Measurements from ENCODE around the gene TANGO6.
"Not testable (repeated sequence)": the region's sequence is repeated elsewhere in the genome, so short reads cannot be mapped to it uniquely, and the experiment has no call there.

TANGO6 gene

DNA sequence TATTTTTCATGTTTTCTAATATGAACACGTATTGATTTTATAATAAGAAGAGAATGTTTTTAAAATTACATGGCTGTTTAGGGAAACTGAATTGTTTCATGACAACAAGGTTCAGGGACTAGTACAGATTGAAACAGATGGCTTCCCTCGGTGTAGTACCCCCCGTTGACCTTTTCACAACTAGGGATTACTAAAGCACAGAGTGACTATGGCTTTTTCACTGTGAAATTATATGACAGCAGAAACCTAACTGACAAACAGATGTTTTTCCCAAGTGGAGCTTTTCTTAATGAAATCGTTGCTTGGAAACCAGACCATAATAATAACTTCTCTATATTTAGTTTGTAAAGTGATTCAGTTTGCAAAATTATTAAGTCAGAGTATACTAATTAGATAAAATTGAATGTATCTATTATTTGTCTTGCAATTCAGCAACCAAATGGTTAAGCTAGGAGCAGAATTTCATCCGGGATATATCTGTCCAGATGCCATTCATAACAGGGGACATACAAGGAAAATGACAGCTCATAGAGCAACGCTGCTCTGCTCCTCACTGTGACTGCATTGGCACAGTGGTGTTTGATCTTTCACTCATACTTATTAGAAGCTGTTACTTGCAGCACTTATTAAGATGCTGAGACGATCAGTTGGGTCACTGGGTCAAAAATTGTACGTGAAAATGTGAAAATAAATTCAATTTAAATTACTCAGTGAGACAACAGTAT, 111.7 kb downstream of the TANGO6 start:
- no peak for DNase-seq
- intact Hi-C loops (cut with DNase I): no loop called here

DNA sequence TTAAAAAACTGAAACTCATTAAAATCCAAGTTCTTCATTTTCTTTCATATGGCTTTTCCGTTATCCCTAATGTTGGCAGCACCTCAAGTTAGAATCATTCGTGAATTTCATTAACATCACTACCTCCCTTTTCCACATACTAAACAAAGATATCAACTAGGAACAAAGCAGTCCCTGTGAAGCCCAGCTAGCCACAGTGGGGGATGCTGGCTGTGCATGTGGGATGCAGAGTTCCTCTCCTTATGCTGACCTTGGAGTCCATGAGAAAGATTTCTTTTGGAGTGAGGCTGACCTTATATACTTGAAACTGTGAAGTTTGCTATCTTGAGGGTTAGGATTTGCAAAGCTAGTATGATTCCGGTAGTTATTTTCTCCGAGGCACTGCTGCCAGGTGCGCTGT, 117.6 kb downstream of the TANGO6 start:
- DNase-seq: no peak
- intact Hi-C loops (cut with DNase I): no loop called here

DNA sequence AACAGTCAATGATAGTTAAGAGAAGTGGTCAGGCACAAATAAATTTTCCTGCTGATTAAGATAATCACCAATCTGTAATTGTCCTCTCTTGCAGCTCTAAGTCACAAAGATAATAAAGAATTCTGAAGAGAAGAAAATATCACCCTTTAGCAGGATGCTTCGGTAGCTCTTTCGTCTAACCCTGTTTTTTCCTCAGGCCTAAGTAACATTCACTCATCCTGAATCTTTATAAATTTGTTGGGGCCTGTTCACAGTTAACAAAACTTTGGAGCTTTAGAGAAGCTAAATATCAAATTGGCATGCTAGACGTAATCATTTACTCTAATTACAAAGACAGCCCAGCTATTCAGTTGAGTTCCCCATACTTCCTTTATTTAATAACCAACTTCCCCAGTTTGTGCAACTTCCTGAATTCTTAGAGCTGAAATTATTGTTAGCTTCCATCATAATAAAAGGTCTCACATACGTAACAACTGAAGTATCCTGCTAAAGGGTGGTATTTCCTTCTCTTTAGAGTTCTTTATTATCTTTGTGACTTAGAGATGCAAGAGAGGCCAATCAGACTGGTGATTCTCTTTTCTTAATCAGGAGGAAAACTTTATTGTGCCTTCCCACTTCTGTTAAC, 118.6 kb downstream of the TANGO6 start:
- intact Hi-C loops (cut with DNase I): no loop called here
- no peak for DNase-seq

DNA sequence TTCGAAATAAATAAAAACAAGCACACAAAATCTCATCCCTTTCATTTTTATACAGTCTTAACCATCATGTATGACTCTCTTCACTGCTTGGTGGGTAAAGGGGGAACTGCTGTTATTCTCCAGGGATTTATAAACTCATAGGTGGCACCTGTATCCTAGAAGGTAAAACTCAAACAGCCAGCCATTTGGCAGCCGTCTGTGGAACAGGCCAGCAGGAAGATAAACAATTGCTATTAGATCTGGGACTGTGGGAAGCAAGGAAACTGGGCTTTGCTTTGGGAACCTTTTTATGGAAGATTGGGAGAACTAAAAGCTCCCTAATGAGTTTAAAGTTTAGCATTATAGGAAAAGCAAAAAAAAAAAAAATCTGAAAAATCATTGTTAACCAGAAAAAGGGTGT, 126.0 kb downstream of the TANGO6 start:
- intact Hi-C loops (cut with DNase I): no loop called here
- DNase-seq: no peak

DNA sequence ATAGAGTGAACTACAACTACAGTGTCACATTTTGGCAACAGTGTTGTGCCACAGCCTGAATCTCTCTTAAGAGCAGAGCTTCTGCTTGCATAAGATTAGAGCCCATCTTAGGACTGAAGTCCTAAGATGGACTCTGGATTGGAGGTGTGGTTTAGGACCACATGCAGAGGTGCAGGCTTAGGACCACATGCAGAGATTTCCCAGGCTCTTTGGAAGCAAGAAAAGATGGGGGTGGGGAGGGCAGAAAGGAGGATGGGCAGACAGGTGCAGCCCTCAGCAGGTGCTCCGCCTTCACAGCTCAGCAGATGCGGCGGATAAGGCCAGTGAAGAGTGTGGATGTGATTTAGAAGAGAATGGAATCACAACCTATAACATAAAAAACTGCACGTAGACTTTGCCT, 128.7 kb downstream of the TANGO6 start:
- no peak for DNase-seq
- intact Hi-C loops (cut with DNase I): no loop called here

DNA sequence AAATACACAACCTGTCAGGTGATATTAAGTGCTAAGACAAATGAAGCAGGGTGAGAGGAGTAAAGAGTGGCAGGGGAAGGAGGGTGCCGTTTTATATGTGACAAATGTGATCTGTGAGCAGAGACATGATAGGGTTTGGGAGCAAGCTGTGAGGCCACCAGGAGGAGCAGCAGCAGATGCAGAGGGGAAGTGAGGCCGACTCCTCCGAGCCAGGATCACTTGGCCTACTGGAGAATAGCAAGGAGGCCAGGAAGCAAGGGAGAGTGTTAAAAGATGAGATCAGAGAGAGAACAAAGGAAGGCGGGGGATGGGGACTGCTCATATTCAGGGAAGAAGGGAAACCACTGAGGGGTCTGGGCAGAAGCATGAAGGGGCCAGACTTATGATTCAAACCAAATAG, 129.4 kb downstream of the TANGO6 start:
- intact Hi-C loops (cut with DNase I): no loop called here
- DNase-seq: no peak

DNA sequence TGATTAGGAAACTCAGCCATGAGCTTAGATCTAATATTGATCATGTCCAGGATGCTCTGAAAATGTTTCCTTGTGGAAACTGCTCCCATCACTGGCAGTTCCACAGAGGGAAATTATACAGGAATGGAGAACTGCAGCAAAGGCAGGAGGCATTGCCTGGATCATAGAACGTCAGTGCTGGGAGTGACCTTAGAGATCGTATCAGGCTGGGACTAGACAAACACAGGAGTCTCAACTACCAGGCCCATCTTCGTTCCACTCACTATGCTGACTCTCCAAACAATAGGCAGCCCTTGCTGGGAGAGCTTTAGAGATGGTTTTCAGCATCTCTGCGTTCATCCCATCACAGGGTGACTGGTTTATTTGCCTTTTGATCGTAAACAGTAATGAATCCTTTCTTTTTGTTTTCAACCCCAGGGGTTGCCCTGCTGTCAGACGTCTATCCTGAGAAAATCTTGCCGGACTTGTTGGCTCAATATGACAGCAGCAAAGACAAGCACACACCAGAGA, 130.3 kb downstream of the TANGO6 start:
- intact Hi-C loops (cut with DNase I): no loop called here
- no peak for DNase-seq

DNA sequence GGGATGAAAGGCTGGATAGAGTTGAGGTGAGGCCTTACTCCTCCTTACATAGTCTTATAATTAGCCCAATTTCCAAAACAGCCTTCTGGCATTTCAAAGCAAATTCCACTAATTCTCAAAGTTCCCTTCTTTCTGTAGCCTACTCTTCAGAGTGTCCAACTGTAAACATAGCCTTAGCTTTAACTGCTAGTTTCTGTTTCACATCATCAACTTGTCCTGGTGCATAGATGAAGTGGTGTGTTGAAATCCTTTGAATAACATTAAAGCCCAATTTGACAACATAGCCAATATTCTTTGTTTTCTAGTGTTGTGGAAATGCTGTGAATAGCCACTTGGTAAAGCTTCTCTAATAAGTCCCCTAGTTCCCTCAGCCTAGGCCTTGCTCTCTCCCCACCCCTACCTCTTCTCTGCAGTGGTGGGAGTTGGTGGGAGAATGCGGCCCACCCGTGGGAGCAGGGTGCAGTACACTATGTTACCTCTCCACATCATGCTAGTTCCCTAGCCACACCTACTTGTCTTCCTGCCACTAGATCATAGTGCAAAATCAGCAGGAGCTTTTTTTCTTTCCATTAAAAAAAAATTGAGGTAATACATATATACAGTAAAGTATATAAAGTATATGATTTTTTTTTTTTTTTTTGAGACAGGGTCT, 135.1 kb downstream of the TANGO6 start:
- intact Hi-C loops (cut with DNase I): no loop called here
- DNase-seq: no peak

DNA sequence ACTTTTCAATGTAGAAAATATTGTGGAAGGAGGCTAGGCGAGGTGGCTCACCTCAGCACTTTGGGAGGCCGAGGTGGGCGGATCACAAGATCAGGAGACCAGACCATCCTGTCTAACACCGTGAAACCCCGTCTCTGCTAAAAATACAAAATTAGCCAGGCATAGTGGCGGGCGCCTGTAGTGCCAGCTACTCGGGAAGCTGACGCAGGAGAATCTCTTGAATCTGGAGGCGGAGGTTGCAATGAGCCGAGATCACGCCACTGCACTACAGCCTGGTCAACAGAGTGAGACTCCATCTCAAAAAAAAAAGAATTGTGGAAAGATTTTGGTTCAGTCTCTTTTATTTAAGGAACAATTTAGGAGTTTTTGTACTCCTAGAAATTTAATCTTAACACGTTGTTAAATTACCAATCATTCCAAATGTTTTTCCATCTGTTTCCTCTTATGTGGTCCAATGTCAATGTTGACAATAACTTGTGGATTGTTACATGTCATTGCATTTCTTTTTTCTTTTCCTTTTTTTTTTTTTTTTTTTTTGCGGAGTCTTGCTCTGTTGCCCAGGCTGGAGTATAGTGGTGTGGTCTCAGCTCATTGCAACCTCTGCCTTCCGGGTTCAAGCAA, 137.5 kb downstream of the TANGO6 start:
- intact Hi-C loops (cut with DNase I): no loop called here
- no peak for DNase-seq

DNA sequence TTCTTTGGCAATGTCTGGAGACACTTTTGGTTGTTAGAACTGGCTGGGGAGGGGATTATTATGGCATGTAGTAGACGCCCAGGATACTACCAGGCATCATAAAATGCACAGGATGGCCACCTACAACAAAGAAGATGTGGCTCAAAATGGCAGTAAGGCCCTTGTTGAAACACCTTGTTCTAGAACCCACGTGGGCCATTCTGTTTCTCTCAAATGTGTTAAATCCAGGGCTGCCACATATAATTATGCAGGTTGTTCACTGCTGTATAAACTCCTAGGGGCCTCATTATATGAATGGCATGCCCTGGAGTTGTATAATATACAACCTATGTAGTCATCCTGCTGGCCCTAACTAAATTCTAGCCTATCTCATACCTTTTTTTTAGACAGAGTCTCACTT, 138.6 kb downstream of the TANGO6 start:
- DNase-seq: no peak
- intact Hi-C loops (cut with DNase I): no loop called here

DNA sequence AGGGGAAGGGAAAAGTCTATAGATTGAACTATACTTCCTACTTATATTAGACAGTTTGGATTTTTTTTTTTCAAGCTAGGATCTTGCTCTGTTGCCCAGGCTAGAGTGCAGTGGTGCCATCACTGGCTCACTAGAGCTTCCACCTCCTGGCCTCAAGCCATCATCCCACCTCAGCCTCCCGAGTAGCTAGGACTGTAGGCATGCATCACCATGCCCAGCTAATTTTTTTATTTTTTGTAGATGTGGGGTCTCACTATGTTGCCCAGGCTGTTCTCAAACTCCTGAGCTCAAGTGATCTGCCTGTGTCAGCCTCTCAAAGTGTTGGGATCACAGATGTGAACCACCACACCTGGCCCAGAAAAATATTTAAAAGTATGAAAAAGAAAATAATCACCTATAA, 141.1 kb downstream of the TANGO6 start:
- intact Hi-C loops (cut with DNase I): no loop called here
- DNase-seq: no peak

DNA sequence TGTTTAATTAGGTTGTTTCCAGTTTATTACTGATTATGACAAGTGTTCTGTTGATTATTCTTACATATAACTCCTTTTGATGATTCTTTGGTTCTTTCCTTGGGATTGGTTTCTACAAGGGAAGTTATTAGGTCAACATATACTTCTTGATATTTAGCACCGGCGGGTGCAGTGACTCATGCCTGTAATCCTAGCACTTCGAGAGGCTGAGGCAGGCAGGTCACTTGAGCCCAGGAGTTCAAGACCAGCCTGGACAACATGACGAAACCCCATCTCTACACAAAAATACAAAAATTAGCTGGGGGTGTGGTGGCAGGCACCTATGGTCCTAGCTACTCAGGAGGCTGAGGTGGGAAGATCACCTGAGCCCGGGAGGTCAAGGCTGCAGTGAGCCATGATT, 141.9 kb downstream of the TANGO6 start:
- no peak for DNase-seq
- intact Hi-C loops (cut with DNase I): no loop called here

DNA sequence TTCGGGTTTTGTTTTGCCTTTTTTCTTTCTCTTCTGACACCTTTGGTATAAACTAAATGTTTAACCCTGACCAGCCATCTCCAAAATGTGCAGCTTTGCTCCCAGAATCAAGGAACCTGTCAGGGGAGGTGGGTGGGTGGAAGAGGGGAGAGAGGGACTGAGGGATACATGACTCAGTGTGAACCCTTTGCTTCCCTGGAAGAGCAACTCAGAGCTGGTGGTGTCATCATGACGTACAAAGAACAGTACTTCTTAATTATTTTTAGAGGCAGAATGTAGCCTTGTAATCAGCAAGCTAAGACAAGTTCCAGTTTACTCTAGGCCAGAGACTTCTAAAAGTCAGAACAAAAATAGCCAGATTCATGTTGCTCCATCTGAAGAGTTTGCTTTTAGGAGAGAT, 142.5 kb downstream of the TANGO6 start:
- no peak for DNase-seq
- intact Hi-C loops (cut with DNase I): no loop called here

DNA sequence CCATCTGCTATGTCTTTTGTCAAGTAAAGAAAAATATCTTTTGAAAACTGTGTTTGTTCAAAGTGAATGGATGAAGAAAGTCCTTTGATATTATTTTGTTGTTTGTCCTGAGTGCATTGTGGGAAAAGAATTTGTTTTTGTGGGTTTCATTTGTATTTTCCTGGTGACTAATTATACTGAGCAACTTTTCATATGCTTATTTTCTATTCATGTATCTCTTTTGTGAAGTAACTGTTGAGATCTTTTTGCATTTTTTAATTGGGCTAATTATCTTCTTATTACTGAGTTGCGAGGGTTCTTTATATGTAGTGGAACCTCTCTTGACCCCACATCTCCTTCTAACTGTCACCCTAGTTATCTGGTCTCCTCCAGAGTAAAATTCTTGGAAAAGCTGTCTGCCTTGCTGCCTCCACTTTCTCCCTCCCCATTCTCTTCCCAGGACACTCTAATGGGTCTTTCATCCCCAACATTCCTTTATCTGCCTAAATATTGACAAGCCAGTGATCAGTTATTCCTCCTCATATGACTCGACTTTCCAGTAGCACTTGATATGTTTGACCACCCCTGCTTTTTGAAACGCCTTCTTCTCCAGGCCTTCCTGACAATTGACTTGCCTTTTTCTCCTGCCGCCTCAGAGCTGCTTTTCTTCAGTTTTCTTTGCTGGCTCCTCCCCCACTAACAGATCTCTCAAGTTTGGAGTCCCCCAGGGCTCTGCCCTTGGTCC, 144.6 kb downstream of the TANGO6 start:
- intact Hi-C loops (cut with DNase I): no loop called here

DNA sequence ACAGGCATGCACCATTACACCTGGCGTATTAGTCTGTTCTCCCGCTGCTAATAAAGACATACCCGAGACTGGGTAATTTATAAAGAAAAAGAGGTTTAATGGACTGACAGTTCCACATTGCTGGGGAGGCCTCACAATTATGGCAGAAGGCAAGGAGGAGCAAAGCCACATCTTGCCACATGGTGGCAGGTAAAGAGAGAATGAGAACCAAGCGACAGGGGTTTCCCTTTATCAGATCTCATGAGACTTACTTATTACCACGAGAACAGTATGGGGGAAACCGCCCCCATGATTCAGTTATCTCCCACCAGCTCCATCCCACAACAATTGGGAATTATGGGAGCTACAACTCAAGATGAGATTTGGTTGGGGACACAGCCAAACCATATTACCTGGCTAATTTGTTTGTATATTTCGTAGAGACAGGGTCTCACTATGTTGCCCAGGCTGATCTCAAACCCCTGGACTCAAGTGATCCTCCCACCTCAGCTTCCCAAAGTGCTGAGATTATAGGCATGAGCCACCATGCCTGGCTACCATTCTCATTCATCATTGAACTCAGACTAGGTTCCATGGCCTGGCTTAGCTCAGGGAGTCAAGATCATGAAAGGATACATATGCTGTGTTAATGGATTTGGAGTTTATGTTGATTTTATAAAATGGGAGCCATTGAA, 147.0 kb downstream of the TANGO6 start:
- DNase-seq; intact Hi-C loops (cut with DNase I): not testable (repeated sequence)

More for the DNA sequence above, 144.6 kb downstream of the TANGO6 start:
- no peak for DNase-seq

DNA sequence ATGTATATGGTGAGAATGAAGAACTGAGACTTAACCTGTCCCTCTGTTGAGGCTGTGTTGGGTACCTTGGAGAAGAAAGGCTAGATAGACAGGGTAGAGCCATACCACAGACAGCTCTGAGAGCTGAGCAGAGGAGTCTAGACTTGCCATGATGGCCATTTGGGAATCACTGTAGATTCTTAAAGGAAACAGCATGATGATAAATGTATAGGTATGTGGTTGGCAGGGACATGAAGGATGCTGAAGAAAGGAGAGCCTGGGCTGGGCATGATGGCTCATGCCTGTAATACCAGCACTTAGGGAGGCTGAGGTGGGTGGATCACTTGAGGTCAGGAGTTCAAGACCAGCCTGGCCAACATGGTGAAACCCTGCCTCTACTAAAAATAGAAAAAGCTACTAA, 147.7 kb downstream of the TANGO6 start:
- DNase-seq: no peak
- intact Hi-C loops (cut with DNase I): no loop called here

DNA sequence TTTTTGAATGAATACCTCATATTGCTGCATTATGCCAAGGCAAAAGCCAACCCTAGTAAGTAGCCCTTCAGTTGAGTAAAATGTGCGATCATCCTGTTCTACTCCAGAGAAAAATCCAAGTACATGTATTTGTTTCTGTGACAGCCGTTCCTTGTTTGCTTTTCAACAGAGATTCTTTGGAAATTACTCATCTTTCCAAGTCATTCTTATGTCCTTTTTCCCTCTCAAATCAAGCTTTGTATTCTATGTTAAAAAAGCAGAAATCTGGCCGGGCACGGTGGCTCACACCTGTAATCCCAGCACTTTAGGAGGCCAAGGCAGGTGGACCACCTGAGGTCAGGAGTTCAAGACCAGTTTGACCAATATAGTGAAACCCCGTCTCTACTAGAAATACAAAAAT, 149.2 kb downstream of the TANGO6 start:
- no peak for DNase-seq
- intact Hi-C loops (cut with DNase I): no loop called here

DNA sequence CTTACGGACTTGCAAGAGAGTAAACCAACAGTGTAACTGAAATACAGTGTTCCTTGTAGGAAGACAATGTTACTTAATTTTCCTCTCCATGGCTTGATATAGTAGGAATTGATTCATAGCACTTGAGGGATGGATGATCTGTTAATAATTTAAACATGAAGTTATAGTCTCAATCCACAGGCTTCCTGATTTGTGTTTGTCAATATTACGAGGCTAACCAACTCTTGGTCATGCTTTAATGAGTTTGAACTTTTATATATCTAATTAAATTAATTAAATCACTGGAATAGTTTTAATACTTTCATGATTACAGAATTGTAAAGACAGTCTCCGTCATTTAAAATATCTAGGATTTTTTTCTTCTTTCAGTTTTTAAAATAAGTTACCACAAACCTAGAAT, 150.1 kb downstream of the TANGO6 start:
- no peak for DNase-seq
- intact Hi-C loops (cut with DNase I): no loop called here

DNA sequence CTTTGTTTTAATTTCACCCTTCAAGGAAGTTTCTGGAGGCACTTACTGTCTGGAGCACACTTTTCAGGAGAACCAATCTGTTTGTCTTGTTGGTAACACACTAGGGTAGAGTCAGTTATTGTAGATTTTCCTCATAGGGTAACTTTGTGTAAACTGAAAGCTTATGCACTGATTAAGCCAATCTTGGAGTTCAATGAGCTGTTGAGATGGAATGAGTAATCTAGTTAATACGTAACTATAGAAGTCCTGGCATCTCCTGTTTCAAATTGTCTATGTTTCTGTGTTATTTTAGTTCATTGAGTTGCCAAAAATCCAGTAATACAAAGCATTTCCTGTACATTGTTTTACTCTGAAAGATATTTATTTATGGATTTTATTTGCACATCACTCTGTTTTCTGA, 150.6 kb downstream of the TANGO6 start:
- intact Hi-C loops (cut with DNase I): no loop called here
- no peak for DNase-seq

DNA sequence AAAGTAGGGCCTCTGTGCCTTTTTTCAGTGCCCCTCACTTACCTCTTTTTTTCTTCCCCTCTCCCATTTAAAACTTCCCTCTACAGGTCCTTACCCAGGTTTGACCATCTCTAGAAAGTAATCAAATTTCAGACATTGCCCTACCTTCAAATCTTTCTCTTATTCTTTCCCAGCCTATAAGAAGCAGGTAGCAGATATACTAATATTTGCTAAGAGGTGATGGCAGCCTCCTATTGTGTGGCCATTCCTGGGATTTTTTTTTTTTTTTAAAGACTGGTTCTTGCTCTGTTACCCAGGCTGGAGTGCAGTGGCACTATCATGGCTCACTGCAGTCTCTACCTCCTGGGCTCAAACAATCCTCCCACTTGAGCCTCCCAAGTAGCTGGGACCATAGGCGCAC, 151.0 kb downstream of the TANGO6 start:
- no peak for DNase-seq
- intact Hi-C loops (cut with DNase I): no loop called here

All from posterior cingulate gyrus (tissue), 11 donors.